Fibroblast of lung (primary cell): ENCODE results near the gene TMSB15B. TPM values are rescaled to one million over a fixed set of nuclear protein-coding genes. Genes with fewer than 3 reads are reported as not detected.
"Not testable (repeated sequence)": the region's sequence is repeated elsewhere in the genome, so short reads cannot be mapped to it uniquely, and the experiment has no call there.

Experiments used
- DNase-seq, 2 donors: peaks; one replicate each; pipeline versions ENCODE4 v3.0.0 to v3.0.0-alpha.2; 2010; ENCODE audit warnings: low read depth in 2 of 2
- H2AFZ ChIP-seq: 2 replicates; pipeline ENCODE4 v1.5.1; 2012; ENCODE audit warnings: low read length, control low read depth, inconsistent platforms
- H3K27ac ChIP-seq: 2 replicates; pipeline ENCODE4 v1.5.1; 2011; ENCODE audit warnings: low read length, control low read depth; ENCODE audit not compliant: insufficient read depth
- H3K27me3 ChIP-seq: 2 replicates; pipeline ENCODE4 v1.5.1; 2011; ENCODE audit warnings: mild to moderate bottlenecking, low read length; ENCODE audit not compliant: control insufficient read depth, insufficient read depth
- H3K36me3 ChIP-seq: 2 replicates; pipeline ENCODE4 v1.5.1; 2011; ENCODE audit warnings: low read length; ENCODE audit not compliant: control insufficient read depth, insufficient read depth
- H3K4me1 ChIP-seq: 2 replicates; pipeline ENCODE4 v1.5.1; 2011; ENCODE audit warnings: low read length; ENCODE audit not compliant: control insufficient read depth, insufficient read depth; ENCODE audit errors: extremely low read depth
- H3K4me2 ChIP-seq: 2 replicates; pipeline ENCODE4 v1.5.1; 2011; ENCODE audit warnings: low read length, control low read depth; ENCODE audit not compliant: insufficient read depth; ENCODE audit errors: extremely low read depth
- H3K4me3 ChIP-seq, 4 experiments: fragments of 200-600 bp in 1 of 4; sonication (generic) in 1 of 4; replicated peaks in 1 of 4; 2 replicates each; pipeline ENCODE4 v1.5.1; 2011 to 2016; ENCODE audit warnings: low read length in 4 of 4, low read depth in 3 of 4, mild to moderate bottlenecking in 3 of 4, control low read depth in 2 of 4, inconsistent platforms in 1 of 4, mixed read lengths in 1 of 4; ENCODE audit not compliant: insufficient read depth in 1 of 4; ENCODE audit errors: control extremely low read depth in 1 of 4
- H3K79me2 ChIP-seq: 2 replicates; pipeline ENCODE4 v1.5.1; 2012; ENCODE audit warnings: mild to moderate bottlenecking, low read length, inconsistent platforms; ENCODE audit not compliant: control insufficient read depth, insufficient read depth
- H3K9ac ChIP-seq: 2 replicates; pipeline ENCODE4 v1.5.1; 2011; ENCODE audit warnings: mild to moderate bottlenecking, low read length, control low read depth; ENCODE audit not compliant: insufficient read depth
- H3K9me3 ChIP-seq: 2 replicates; pipeline ENCODE4 v1.5.1; 2012; ENCODE audit warnings: low read depth, low read length; ENCODE audit not compliant: control insufficient read depth, insufficient read depth
- H4K20me1 ChIP-seq: 2 replicates; pipeline ENCODE4 v1.5.1; 2011; ENCODE audit warnings: low read length; ENCODE audit not compliant: control insufficient read depth, insufficient read depth; ENCODE audit errors: extremely low read depth
- CTCF ChIP-seq, 2 donors: IDR thresholded peaks in 1 of 2; conservative IDR thresholded peaks in 1 of 2; 1 replicate in 1 of 2; 2 replicates in 1 of 2; pipeline ENCODE4 v1.5.1; 2011 to 2012; ENCODE audit warnings: low read length in 2 of 2, control low read depth in 1 of 2, inconsistent platforms in 1 of 2, low read depth in 1 of 2, mild to moderate bottlenecking in 1 of 2
- EZH2 ChIP-seq: IDR thresholded peaks from 2 replicates; pipeline ENCODE4 v1.5.1; 2012; ENCODE audit warnings: low read length, control low read depth, mild to moderate bottlenecking; ENCODE audit errors: missing control alignments
- polyA plus RNA-seq, 2 donors: library from polyadenylated mRNA; depleted of rRNA in 1 of 2; stranded (reverse) in 1 of 2; unstranded in 1 of 2; fragments of >200 nt; gene quantifications; 2 replicates each; pipeline ENCODE4 v1.2.1, GENCODE V29; 2011 to 2012; ENCODE audit warnings: missing spikeins in 1 of 2
- total RNA-seq: library from RNA; depleted of rRNA; stranded (reverse); fragments of >200 nt; gene quantifications from 2 replicates; pipeline ENCODE4 v1.2.1, GENCODE V29; 2014

The TMSB15B gene
- total and polyA plus RNA-seq, 2 donors (not counting 1 experiment from before 2014, with no cell fraction given) = 3.1 to 10.0 TPM

DNA sequence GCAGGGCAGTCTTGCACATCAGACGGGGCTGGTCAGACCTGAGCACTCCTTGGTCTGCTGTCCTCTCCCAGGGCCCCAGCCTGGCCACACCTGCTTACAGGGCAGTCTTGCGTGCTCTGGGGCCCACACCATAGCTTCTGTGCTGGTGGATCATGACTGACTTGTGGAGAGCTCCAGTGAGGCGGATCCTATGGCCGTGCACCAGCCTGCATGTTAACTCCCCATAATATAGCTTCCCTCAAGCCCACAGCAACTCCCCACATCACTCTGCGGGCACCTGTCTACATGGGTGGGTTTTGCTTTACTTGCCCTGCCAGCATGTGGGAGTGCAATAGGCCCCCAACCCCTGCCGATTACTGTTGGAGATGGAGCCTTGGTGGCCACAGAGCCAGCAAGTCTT lies 8.2 kb upstream of the TMSB15B start:
- no peak for TF ChIP-seq CTCF (conservative IDR thresholded peaks at IDR 0.05 in 1 of 2, IDR thresholded peaks at IDR 0.05 in 1 of 2; ENCODE audit: low read depth in 1 of 2, low read length in 2 of 2)
- TF ChIP-seq EZH2 = no peak
- H3K4me2 ChIP-seq = no peak overlapping the region
- H3K36me3 ChIP-seq = no peaks in the 10 kb centered on the region
- no peaks in the 10 kb centered on the region for H4K20me1 ChIP-seq
- DNase-seq = no peak
- H3K4me1 ChIP-seq = no peaks in the 10 kb centered on the region
- H2AFZ ChIP-seq = no peak overlapping the region
- no peaks in the 10 kb centered on the region for H3K9me3 ChIP-seq
- no peak overlapping the region for H3K27ac ChIP-seq
- no peak overlapping the region for H3K9ac ChIP-seq
- H3K79me2 ChIP-seq = no peaks in the 10 kb centered on the region
- H3K4me3 ChIP-seq = no peak overlapping the region
- no peaks in the 10 kb centered on the region for H3K27me3 ChIP-seq

- H2AFZ ChIP-seq, H3K36me3 ChIP-seq, H3K4me1 ChIP-seq, H4K20me1 ChIP-seq, H3K27me3 ChIP-seq, DNase-seq, H3K9me3 ChIP-seq, H3K79me2 ChIP-seq, H3K9ac ChIP-seq, H3K4me2 ChIP-seq, H3K27ac ChIP-seq, H3K4me3 ChIP-seq: not testable (repeated sequence)
Observed at GRCh38 chrX:103960599-103960998, 1.8 kb upstream of the TMSB15B start.

DNA sequence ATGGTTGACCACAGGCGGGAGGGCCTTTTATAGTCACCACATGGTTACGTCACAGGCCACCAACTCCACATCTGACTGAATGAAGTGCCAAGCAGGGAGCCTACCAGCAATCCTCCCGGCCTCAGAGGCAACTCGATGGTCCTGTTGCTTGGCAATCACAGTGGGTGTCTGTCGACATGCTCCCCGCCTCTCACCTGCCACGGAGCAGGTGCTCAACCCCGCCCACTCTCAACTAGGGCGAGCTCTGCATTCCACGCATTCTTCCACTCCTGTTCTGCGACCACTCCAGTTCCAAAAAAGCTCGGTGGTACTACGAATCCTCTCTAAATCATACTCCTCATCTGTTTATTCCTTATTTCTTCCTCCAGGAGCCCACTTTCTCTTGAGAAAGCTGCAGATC lies 21.1 kb downstream of the TMSB15B start:
- H3K4me2 ChIP-seq, H3K27me3 ChIP-seq, H2AFZ ChIP-seq, H3K79me2 ChIP-seq, H3K4me3 ChIP-seq, H4K20me1 ChIP-seq, DNase-seq, H3K9me3 ChIP-seq, H3K36me3 ChIP-seq, H3K9ac ChIP-seq, H3K27ac ChIP-seq, H3K4me1 ChIP-seq: not testable (repeated sequence)

GRCh38 chrX:103999234-103999633 lies 36.8 kb downstream of the TMSB15B start:
- Histone ChIP-seq H3K27me3 (no peaks in the 10 kb centered on the region), H3K9me3 (no peaks in the 10 kb centered on the region), H3K4me1 (no peaks in the 10 kb centered on the region), H3K4me3 (no peak overlapping the region), H2AFZ (no peak overlapping the region), H3K27ac (no peak overlapping the region), H3K79me2 (no peaks in the 10 kb centered on the region), H3K36me3 (no peaks in the 10 kb centered on the region), H3K4me2 (no peak overlapping the region), H3K9ac (no peak overlapping the region), H4K20me1 (no peaks in the 10 kb centered on the region)
- no peak for DNase-seq
- TF ChIP-seq EZH2 = no peak
- TF ChIP-seq CTCF (conservative IDR thresholded peaks at IDR 0.05 in 1 of 2, IDR thresholded peaks at IDR 0.05 in 1 of 2; ENCODE audit: low read depth in 1 of 2, low read length in 2 of 2) = no peak
